KMS-11 (cell line): ENCODE results near the gene BTBD16.

Experiments
- H2AFZ ChIP-seq: fragments of 200-600 bp; sonication (generic); 2 replicates; pipeline ENCODE4 v1.6.1; 2016; ENCODE audit warnings: antibody characterized with exemption, mixed run types, low read depth
- H3K27ac ChIP-seq: fragments of 200-600 bp; sonication (generic); 2 replicates; pipeline ENCODE4 v1.6.1; 2016; ENCODE audit warnings: mild to moderate bottlenecking, mixed run types
- H3K27me3 ChIP-seq: fragments of 200-600 bp; sonication (generic); 2 replicates; pipeline ENCODE4 v1.6.1; 2017; ENCODE audit warnings: mild to moderate bottlenecking, low read depth, mixed run types, moderate library complexity; ENCODE audit not compliant: insufficient read depth
- H3K36me3 ChIP-seq: fragments of 200-600 bp; sonication (generic); 2 replicates; pipeline ENCODE4 v1.6.1; 2017; ENCODE audit warnings: mild to moderate bottlenecking, mixed run types; ENCODE audit not compliant: insufficient read depth
- H3K4me1 ChIP-seq: fragments of 200-600 bp; sonication (generic); 2 replicates; pipeline ENCODE4 v1.6.1; 2016; ENCODE audit warnings: mild to moderate bottlenecking, low read depth, mixed run types; ENCODE audit not compliant: poor library complexity, severe bottlenecking
- H3K4me2 ChIP-seq: fragments of 200-600 bp; sonication (generic); 2 replicates; pipeline ENCODE4 v1.7.0; 2016; ENCODE audit warnings: mild to moderate bottlenecking, mixed run types
- H3K4me3 ChIP-seq: fragments of 200-600 bp; sonication (generic); IDR thresholded peaks from 2 replicates; pipeline ENCODE4 v1.6.1; 2017; ENCODE audit warnings: low read depth, low read length, mixed read lengths; ENCODE audit not compliant: insufficient read depth
- H3K79me2 ChIP-seq: fragments of 200-600 bp; sonication (generic); 2 replicates; pipeline ENCODE4 v1.6.1; 2016; ENCODE audit warnings: low read depth, mixed run types; ENCODE audit not compliant: insufficient read depth
- H3K9ac ChIP-seq: fragments of 200-600 bp; sonication (generic); 2 replicates; pipeline ENCODE4 v1.6.1; 2016; ENCODE audit warnings: mild to moderate bottlenecking, mixed run types
- H4K20me1 ChIP-seq: fragments of 200-600 bp; sonication (generic); 2 replicates; pipeline ENCODE4 v1.6.1; 2016; ENCODE audit warnings: mild to moderate bottlenecking, mixed run types; ENCODE audit not compliant: insufficient read depth
- CTCF ChIP-seq: fragments of 200-600 bp; sonication (generic); conservative IDR thresholded peaks from 2 replicates; pipeline ENCODE4 v1.6.1; 2017; ENCODE audit warnings: low read depth, mild to moderate bottlenecking, antibody characterized with exemption, low read length, moderate library complexity, mixed read lengths

BTBD16 gene

GRCh38 chr10:122252805-122253204, 18.3 kb upstream of the BTBD16 start:
- H3K27ac ChIP-seq: no peak overlapping the region

GRCh38 chr10:122253605-122254004, 17.5 kb upstream of the BTBD16 start:
- H3K79me2 ChIP-seq: no peaks in the 10 kb centered on the region
- H3K4me2 ChIP-seq: no peak overlapping the region
- H3K4me1 ChIP-seq: peaks cover 2% of the 10 kb centered on the region
- no peak overlapping the region for H2AFZ ChIP-seq
- no peak overlapping the region for H3K9ac ChIP-seq
- H3K27me3 ChIP-seq: no peaks in the 10 kb centered on the region
- no peaks in the 10 kb centered on the region for H4K20me1 ChIP-seq
- H3K27ac ChIP-seq: no peak overlapping the region
- no peak overlapping the region for H3K4me3 ChIP-seq
- no peaks in the 10 kb centered on the region for H3K36me3 ChIP-seq
- TF ChIP-seq CTCF: no peak

More at GRCh38 chr10:122252805-122253204, 18.3 kb upstream of the BTBD16 start:
- Histone ChIP-seq H2AFZ (no peak overlapping the region), H3K27me3 (no peaks in the 10 kb centered on the region), H4K20me1 (no peaks in the 10 kb centered on the region), H3K79me2 (no peaks in the 10 kb centered on the region), H3K36me3 (no peaks in the 10 kb centered on the region), H3K4me3 (no peak overlapping the region), H3K4me1 (no peaks in the 10 kb centered on the region), H3K9ac (no peak overlapping the region), H3K4me2 (no peak overlapping the region)
- TF ChIP-seq CTCF: no peak

- H3K79me2 ChIP-seq: no peaks in the 10 kb centered on the region
- no peaks in the 10 kb centered on the region for H3K27me3 ChIP-seq
- no peak overlapping the region for H3K9ac ChIP-seq
- no peak overlapping the region for H3K4me2 ChIP-seq
- peaks cover 10% of the 10 kb centered on the region for H3K4me1 ChIP-seq
- TF ChIP-seq CTCF: no peak
- no peak overlapping the region for H3K27ac ChIP-seq
- no peak overlapping the region for H3K4me3 ChIP-seq
- H3K36me3 ChIP-seq: no peaks in the 10 kb centered on the region
- no peak overlapping the region for H2AFZ ChIP-seq
- no peaks in the 10 kb centered on the region for H4K20me1 ChIP-seq
Measured at GRCh38 chr10:122254831-122255230, 16.3 kb upstream of the BTBD16 start.

GRCh38 chr10:122255509-122256301, 15.4 kb upstream of the BTBD16 start:
- Histone ChIP-seq H3K36me3 (no peaks in the 10 kb centered on the region), H3K4me3 (no peak overlapping the region), H3K4me1 (peaks cover 10% of the 10 kb centered on the region), H3K4me2 (no peak overlapping the region), H4K20me1 (no peaks in the 10 kb centered on the region), H3K27me3 (no peaks in the 10 kb centered on the region), H3K9ac (no peak overlapping the region), H3K27ac (no peak overlapping the region), H2AFZ (no peak overlapping the region), H3K79me2 (no peaks in the 10 kb centered on the region)
- TF ChIP-seq CTCF: no peak
